Muscle of back (tissue), 11 donors: ENCODE data around the gene CRISPLD2. TPM values are rescaled to one million over a fixed set of nuclear protein-coding genes. Genes with fewer than 3 reads are reported as not detected.
A peak's percentile ranks its signal among the peaks of the same experiment; 100 is the strongest.

Experiments
- DNase-seq, 3 donors: peaks; one replicate each; pipeline versions ENCODE4 v3.0.0 to v3.0.0-alpha.2; 2013
- polyA plus RNA-seq, 10 donors: library from polyadenylated mRNA; unstranded; fragments of 120-200 nt; gene quantifications; one replicate each; pipeline ENCODE4 v1.2.1, GENCODE V29; 2013; ENCODE audit not compliant: insufficient read length in 10 of 10

CRISPLD2 gene
- polyA plus RNA-seq, 10 donors: 4.1 to 8.8 (median 6.8) TPM

- peak; percentile 78 to 92 (median 88) for DNase-seq
These were observed 132.8 kb downstream of the CRISPLD2 start for GRCh38 chr16:84952335-84953189.

- DNase-seq: no peak
These were observed 133.5 kb downstream of the CRISPLD2 start for GRCh38 chr16:84953190-84953746.

- no peak for DNase-seq
These were observed 135.6 kb downstream of the CRISPLD2 start for GRCh38 chr16:84955427-84955826.

GRCh38 chr16:84957192-84957591, 137.4 kb downstream of the CRISPLD2 start:
- DNase-seq: no peak

GRCh38 chr16:84957792-84958191, 138.0 kb downstream of the CRISPLD2 start:
- DNase-seq: no peak

Other genes starting within 250 kb of the CRISPLD2 start
- 10 to 100 TPM; 23.0 to 43.3 (median 28.5) TPM for gene COTL1, start 201.9 kb upstream of the CRISPLD2 start, polyA plus RNA-seq
- gene KLHL36, start 171.5 kb upstream of the CRISPLD2 start, polyA plus RNA-seq: 10 to 100 TPM; 10.1 to 16.7 (median 13.7) TPM
- 10 to 100 TPM; 53.1 to 79.2 (median 64.1) TPM for gene USP10, start 120.0 kb upstream of the CRISPLD2 start, polyA plus RNA-seq
- gene ZDHHC7, start 191.6 kb downstream of the CRISPLD2 start, polyA plus RNA-seq: 10 to 100 TPM; 30.4 to 46.7 (median 39.5) TPM
- 1 to 10 TPM; 1.7 to 3.9 (median 2.5) TPM for gene KIAA0513, start 207.8 kb downstream of the CRISPLD2 start, polyA plus RNA-seq